SKM-1 treated with dmso at 0.1 percent for 144 hours (cell line): ENCODE data around the gene HSD11B1.
A peak's percentile ranks its signal among the peaks of the same experiment; 100 is the strongest.

Experiments
- DNase-seq: peaks from one replicate; lab custom pipeline; 2025; ENCODE audit not compliant: unreplicated experiment; lab: John Stamatoyannopoulos, UW

HSD11B1 gene

DNA sequence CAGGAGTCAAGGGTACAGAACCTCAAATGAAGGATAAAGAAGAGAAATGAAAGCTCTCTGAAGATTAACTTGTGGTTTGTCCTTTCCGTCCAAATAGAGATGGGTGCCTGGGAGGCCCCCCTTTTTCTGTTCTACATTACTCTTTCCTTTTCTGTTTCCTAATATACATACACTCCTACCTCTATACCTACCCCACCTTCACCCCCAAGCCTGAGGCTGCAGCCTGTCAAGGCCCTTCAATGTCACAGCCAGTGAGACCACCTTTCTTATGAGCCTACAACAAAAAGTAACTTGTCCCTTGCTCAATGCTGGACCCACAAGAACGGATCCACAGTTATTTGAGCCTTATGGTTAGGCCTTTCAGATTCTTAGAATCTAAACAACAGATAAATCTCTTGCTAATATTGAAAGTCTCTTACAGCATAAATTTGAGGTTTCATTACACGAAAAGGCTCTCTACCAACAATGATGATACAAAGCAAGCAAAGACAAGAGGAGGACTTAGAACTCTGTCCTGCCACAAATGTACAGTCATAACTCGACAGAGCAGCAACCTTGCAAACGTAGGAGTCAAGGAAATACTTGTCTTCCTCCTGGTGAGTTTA is 47.1 kb downstream of the HSD11B1 start:
- DNase-seq: no peak

DNA sequence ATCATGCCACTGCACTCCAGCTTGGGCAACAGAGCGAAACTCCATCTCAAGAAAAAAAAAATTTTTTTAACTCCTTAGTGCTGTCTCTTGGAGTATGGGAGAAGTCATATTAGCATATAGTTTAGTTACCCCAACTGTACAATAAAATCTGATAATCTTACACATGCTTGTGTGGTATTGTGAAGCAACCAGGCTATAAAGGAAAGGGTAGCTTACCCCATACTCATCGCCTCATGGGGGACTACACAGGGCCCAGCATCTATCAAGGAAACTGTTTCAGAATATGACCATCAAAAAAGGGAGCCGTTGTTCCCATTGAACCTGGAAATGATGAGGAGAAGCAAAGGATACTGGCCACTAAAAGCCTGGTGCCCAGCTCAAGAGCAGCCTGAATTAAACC is 48.2 kb downstream of the HSD11B1 start:
- DNase-seq: no peak

DNA sequence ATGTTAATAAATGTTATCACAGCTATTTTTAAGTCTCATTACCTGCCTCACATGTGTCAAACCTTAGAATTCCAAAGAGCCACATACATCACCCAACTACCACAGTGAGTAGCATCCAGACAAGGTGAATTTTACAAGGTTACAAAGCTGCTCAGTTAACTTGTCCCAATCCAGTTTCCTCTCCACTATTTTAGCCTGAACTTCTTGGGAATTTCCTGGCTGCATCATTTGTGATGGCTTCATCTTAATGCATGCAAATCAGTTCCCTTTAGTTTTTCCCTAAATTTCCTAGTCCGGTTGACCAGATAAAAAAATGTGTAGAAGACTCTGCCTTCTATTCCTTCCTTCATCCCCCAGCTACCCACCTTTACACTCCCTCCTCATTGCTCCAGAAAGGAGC is 50.6 kb downstream of the HSD11B1 start:
- DNase-seq: no peak

DNA sequence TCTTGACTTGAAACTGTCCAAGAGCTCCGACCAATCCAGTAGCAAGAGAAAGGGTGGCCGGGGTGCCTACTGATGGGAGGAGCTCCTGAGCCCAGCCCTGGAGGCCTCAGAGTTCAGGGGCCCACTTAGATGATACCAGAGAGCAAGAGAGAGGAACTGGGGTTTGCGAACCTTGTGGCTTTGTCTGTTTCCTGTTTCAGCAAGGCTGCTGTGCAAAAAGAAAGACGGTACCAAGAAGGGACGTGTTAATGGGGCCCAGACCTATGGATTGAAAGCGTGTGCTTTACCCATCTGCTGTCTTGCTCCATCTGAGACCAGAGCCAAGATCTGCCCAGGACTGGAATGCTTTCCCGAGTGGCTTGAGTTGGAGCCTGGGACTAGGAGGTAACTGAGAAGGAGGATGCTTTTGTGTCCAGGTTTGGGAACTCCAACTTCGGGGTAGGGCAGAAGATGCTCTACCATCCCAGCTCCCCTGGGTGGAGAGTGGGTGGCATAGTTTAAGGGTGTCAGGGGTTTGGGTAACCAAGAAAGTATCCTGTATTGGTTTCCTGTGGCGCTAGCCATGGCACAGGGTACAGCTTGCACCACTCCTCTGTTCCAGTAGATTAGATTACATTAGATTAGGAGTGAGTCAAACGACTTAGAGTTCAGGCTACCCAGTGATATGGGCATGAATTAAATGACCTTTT is 51.4 kb downstream of the HSD11B1 start, which contains the start of gene TRAF3IP3:
TSS of gene TRAF3IP3 (plus strand) at position 128 of the 689 bp plus-strand sequence. CDS start 3,987 bp downstream, outside the sequence.
- peak; percentile 99 for DNase-seq

DNA sequence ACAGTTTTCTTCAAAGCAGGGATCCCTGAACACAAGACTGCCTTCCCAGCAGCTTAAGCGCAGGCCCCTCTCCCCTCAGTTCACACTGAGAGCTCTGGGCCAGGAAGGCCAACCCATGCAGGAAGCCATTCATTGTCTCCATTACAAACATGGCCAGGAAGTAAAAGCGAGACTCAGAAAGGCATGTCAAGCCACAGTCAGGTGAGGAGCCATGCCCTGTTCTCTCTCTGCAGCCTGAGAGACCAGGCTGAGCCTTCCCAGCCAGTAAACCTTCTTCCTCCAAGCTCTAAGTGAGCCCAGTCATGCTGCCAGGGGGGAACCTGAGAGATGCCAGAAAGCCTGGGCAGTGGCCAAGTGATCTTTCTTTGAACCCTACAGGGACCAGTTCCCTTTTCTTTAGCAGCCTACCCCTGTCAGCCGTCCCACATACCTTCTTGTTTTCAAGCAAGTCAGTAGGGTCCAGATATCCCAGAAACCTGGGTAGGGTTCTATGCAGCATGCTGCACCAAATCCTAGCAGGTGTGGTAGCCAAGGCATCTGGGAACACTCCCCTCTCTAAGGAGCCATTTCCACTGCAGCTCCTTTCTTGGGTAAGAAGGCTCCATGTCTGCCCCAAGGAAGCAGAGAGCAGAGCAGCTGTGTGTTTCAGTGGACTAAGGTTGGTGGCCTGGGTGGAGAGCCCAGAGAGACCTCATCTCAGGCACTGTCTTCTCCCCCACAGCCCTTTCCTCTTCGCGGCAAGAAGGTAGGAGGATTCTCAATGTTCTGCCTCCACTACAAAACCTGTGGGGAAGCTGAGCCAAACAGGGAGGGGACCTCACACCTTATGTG is 52.2 kb downstream of the HSD11B1 start:
- DNase-seq: peak; percentile 91

DNA sequence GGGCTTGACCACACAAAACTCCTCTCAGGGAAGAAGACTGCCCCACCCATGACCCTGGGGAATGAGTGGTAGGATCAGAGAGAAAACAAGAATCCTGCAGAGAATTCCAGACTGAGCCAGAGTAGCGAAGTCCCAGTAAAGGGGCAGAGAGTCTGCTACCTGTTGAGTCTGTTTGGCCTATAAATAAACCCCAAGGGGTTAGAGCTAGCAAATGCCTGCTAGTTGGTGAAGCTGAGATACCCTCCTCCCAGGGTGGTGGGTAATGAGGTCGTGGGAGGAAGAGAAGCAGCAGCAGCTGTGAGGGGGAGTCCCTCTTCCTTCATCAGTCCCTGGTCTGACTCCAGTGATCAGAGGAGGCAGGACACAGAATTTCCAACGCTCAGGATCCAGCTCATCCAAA is 53.8 kb downstream of the HSD11B1 start:
- DNase-seq: no peak

DNA sequence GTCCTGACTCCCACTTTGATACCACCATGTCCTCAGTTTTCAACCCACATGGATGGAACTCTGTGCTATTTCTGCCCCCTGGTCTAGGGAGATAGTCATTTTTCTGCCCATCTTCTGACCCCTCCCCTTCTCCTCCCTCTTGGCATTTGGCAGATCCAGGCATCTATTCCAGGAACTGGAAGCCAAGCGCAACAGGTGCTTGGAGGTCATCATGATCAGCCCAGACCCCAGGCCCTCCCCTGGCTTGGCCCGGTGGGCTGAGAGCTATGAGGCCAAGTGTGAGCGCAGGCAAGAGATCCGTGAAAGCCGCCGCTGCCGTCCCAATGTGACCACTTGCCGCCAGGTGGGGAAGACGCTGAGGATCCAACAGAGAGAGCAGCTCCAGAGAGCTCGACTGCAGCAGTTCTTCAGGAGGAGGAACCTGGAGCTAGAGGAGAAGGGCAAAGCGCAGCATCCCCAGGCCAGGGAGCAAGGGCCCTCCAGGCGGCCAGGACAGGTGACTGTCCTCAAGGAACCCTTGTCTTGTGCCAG is 55.2 kb downstream of the HSD11B1 start:
- no peak for DNase-seq

DNA sequence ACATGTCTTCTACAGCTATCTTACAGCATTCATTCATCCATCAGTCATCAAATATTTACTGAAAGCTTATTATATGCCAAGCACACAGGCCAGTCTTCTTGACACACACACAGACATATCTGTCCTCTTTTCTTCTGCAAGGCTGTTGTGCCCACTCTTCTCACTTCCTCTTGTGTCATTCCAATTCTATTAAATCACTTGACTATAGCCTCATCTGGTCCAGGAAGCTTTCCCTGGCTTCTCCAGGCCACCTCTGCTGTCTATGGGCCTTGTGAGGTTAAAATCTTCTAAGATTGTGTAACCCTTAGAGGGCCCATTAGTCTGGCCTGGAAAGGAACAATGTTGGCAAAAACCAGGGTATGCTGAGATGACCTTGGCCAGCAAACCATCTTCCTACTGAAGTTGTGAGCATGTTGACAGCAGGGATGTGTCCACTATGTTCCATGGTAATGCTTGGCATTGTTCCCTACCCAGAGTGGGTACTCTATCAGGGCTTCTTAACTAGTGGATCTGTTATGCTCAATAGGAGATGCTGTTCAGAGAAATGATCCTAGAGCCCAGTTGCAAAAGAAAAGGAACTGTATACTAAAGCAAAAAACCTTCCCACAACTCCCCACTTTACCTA is 56.5 kb downstream of the HSD11B1 start:
- no peak for DNase-seq

DNA sequence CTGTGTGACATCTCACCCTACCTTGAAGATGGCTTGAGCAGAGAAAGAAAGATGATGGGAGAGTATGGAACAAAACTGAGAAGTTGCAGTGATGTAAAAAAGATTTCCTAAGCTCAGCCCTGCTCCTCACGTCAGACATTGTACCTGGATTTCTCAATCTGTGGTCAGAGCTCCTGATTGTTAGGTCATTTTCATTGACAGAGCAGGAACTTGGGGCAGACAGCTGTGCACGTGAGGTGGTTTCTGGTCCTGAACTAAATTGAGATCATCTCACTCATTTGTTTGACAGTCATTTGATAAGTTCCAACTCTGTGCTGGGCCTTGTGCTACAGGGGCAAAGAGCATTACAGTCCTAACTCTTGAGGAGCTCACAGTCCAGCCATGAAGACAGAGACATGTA is 61.4 kb downstream of the HSD11B1 start:
- peak; percentile 93 for DNase-seq

DNA sequence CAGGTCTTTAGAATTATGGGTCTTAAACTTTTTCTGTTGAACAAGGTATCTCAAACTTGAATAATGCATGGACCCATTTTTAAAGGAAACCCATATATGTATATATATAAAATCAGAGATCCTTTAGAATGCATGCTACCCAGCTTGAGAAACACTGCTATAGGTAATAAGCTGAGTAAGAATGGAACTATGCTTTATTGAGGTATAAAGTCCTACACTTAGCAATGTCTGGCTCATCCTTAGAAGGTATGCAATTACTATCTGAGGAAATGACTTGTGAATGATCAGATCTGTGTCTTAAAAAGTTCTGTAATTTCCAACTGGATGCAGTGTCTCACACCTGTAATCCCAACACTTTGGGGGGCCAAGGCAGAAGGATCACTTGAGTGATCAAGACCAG is 62.5 kb downstream of the HSD11B1 start:
- no peak for DNase-seq

DNA sequence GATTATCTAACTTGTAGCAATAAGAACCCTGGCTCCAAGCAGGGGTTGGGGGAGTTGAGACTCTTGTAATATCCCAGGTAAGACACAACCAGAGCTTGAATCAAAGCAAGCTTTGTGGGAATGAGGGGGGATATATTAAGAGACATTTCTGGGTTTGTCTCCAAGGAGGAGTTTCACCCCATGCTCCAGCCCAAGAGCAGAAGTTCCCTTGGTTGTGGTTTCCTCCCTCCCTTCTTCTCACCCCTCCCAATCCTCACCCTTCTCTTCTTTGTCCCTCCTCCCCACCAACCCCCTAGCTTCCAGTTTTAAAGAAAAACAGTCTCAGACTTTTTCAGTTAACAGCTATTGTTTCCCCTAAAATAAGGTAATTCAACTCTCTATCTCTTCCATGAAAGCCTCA is 63.1 kb downstream of the HSD11B1 start:
- peak; percentile 69 for DNase-seq

DNA sequence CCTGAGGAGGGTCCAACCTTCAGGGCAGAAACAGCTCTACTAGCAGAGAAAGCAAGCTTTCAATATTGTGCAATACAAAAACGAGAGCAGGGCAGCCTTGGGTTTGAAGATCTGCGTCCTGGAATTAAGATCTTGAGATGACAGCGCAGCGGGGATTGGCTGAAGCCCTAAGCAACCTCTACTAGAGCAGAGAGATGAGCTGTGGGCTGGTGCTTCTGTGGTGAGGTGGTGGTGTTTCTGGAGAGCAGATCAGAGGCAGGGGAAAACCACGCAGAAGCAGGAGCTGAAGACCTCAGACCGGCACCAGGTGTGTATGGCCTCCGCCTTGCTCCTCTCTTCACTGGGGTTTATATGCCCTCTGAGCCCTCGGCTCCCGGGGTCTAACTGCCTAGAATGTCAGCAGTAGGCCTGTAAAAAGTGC is 63.7 kb downstream of the HSD11B1 start:
- peak; percentile 55 for DNase-seq

DNA sequence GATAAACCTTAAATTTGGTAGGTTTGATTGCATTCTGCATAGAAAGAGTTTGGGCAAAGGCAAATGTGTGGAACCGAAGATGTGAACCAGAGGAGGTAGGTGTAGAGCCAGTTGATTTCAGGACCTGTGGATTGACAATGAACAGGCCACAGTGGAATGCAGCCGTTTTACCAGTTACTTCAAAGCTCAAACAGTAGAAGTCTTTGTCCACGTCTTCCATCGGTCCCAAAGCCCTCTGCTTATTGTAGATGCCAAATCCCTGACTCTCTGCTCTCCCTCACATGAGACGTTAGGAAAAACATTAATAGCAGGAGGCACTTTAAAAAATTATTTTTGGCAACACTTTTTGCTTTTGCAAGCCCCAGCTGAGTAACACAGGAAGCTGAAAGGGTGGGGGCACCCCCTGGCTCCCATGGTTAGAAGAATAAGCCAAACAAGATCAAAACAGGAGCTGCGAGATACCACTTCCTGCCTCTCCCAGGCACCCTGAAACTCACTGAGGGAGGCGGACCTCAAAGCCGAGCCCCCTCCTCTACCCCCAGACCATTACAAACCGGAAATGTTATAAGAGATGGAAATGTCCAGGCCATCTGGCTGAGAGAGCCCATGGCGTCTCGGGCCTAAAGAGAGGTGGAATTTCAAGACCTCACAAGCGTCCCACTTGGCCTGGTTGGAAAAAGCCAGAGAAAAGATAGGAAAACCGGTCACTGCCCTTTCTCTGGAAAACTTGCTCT is 64.7 kb downstream of the HSD11B1 start:
- peak; percentile 81 for DNase-seq

DNA sequence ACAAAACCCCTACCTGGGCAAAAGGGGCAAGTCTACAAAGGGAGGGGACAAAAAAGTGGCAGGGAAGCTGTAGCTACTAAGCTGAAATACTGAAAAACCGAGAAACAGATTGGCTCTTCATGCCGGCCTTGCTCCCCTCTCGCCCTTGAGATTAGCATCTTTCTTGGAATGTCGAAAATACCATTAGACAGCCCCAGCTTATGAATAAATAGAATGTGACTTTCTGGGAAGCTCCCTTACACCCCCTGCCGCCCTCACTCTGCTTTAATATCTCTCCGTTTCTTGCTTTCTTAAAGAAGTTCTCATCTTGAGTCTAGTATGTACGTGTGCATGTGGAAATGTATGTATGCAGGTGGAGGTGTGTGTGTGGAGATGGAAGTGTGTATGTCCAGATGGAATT is 65.3 kb downstream of the HSD11B1 start:
- DNase-seq: peak; percentile 34

DNA sequence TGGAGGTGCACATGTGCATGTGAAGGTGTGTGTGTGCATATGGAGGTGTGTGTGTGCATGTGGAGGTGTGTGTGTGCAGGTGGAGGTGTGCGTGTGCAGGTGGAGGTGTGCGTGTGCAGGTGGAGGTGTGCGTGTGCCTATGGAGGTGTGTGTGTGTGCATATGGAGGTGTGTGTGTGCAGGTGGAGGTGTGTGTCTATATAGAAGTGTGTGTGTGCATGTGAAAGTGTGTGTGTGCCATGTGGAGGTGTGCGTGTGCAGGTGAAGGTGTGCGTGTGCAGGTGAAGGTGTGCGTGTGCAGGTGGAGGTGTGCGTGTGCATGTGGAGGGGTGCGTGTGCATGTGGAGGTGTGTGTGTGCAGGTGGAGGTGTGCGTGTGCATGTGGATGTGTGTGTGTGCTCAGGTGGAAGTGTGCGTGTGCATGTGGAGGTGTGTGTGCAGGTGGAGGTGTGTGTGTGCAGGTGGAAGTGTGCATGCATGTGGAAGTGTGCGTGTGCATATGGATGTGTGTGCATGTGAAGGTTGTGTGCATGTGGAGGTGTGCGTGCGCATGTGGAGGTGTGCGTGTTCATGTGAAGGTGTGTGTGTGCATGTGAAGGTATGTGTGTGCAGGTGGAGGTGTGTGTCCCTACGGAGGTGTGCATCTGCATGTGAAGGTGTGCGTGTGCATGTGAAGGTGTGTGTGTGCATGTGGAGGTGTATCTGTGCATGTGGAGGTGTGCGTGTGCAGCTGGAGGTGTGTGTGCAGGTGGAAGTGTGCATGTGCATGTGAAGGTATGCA is 66.2 kb downstream of the HSD11B1 start:
- no peak for DNase-seq

DNA sequence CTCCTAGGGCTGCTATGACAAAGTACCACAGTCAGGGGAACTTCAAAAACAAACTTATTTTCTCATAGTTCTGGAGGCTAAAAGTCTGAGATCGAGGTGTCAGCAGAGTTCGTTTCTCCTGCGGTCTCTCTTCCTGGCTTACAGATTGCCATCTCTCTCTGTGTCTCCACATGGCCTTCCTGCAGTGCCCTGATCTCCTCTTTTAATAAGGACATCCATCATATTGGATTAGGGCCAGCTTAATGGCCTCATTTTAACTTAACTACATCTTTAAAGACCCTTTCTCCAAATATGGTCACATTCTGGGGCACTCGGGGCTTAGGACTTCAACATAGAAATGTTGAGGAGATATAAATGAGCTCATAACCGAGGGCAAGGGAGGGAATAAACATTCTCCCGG is 67.5 kb downstream of the HSD11B1 start:
- DNase-seq: no peak

DNA sequence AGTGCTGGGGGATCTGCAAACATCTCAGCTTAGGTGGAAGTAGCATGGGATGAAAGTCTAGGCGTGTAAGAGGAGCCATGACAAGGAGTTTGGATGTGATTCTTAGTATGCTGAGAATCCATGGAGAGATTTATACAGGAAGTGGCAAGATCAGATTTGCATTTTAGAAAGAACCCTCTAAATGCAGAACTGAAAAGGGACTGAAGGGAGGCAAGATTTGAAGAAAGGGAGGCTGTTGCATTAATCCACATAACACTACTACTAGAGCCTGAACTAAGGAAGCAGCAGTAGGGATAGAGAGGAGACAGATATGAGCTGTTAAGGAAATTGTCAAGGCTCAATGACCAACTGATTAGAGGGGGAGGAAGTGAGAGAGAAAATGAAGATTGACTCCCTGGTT is 69.9 kb downstream of the HSD11B1 start:
- no peak for DNase-seq

DNA sequence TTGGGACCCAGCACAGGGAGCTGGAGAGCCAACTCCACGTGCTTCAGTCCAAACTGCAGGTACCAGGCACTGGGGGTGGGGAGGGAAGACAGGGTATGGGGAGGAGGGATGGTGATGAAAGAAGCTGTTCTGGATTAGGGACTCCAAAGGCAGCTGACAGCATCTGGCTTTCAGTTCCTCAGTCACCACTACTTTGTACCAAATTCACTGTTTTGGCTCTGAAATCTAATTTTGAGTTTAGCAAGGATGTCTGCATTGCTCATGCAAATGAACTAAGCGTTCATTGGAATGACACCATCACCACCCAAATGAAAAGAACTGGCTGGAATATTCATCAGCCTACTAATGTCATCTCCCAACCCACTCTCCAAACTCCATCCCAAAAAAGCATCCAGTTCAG is 71.0 kb downstream of the HSD11B1 start:
- no peak for DNase-seq

DNA sequence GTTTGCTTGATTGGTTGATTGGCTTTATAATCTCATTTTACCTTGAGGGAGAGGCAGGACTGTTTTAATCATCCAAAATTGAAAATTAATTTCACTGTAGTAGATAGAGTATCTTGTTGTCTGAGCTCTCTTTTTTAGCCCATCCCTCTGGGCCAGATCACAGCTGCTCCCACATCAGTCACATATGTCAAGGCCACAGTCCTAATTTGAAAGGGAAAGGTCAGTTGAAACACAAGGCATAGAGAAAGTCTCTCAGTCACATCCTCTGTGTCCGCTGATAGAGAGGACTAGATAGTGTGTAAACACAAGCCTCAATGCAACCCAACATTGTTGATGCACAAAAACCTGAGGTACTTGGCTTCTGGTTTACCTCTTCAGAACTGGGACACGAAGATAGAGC is 72.9 kb downstream of the HSD11B1 start:
- no peak for DNase-seq

DNA sequence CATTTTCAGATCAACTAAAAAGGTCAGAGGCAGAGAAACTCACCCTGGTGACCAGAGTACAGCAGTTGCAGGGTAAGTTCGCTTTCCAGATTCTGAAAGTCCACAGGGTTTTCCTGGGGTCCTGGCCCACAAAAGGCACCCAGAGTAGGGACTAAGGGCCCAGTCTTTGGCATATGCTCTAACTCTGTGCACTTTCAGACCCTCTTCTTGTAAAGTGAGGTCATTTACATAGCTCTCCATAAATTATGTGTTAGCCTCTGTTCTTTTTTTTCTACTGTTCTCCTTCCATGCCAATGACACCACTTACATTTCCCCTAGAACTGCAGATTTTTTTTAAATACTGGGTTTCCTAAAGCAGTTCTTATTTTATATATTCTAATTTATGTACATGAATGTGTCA is 73.5 kb downstream of the HSD11B1 start:
- DNase-seq: no peak
